Suprapubic skin (tissue), 4 donors: ENCODE data around the gene ERC2.

Experiments used
- CTCF ChIP-seq, 2 donors: fragments of 200-600 bp in 1 of 2; fragments of 450-650 bp in 1 of 2; sonication (generic) in 1 of 2; IDR thresholded peaks; one replicate each; pipeline ENCODE4 v1.5.1; 2016 to 2019; ENCODE audit warnings: antibody characterized with exemption in 2 of 2, mild to moderate bottlenecking in 1 of 2, moderate library complexity in 1 of 2
- POLR2A ChIP-seq, 2 donors: fragments of 450-650 bp; IDR thresholded peaks; one replicate each; pipeline ENCODE4 v1.6.1; 2017; ENCODE audit warnings: antibody characterized with exemption in 2 of 2, mild to moderate bottlenecking in 2 of 2, moderate library complexity in 2 of 2
- POLR2AphosphoS5 ChIP-seq, 3 donors: sonication (generic); formaldehyde crosslinking; IDR thresholded peaks; one replicate each; pipeline ENCODE4 v1.6.1; 2017; ENCODE audit warnings: antibody characterized with exemption in 3 of 3

- TF ChIP-seq CTCF (IDR thresholded peaks at IDR 0.05) (no peak), POLR2A (IDR thresholded peaks at IDR 0.05) (no peak), POLR2AphosphoS5 (IDR thresholded peaks at IDR 0.05) (no peak)
Measured at GRCh38 chr3:55964491-55964985, 503.7 kb downstream of the ERC2 start.
